Naive B cell (primary cell): Measurements from ENCODE around the gene EIF4ENIF1. TPM values are rescaled to one million over a fixed set of nuclear protein-coding genes. Genes with fewer than 3 reads are reported as not detected.
"Not testable (repeated sequence)": the region's sequence is repeated elsewhere in the genome, so short reads cannot be mapped to it uniquely, and the experiment has no call there.

Source experiments
- ATAC-seq, 2 donors: fragments of 150-1000 bp; cut with Tn5 transposase; 2 replicates each; pipeline ENCODE4 v1.10.0; 2021; ENCODE audit warnings: low read depth in 2 of 2, mild to moderate bottlenecking in 2 of 2, moderate library complexity in 2 of 2
- DNase-seq: peaks from one replicate; pipeline ENCODE4 v3.0.0; 2022
- H3K27ac Mint-ChIP-seq, 6 donors: one replicate each; pipeline ENCODE4 v1.8.0; 2020 to 2022; ENCODE audit warnings: mild to moderate bottlenecking in 6 of 6, mixed read lengths in 6 of 6, moderate library complexity in 5 of 6, inconsistent platforms in 2 of 6
- H3K27me3 Mint-ChIP-seq, 3 donors: one replicate each; pipeline ENCODE4 v1.8.0; 2021 to 2022; ENCODE audit warnings: mixed read lengths in 3 of 3, mild to moderate bottlenecking in 1 of 3
- H3K36me3 Mint-ChIP-seq, 2 donors: one replicate each; pipeline ENCODE4 v1.8.0; 2020 to 2022; ENCODE audit warnings: mixed read lengths in 2 of 2, inconsistent platforms in 1 of 2, mild to moderate bottlenecking in 1 of 2
- H3K4me1 Mint-ChIP-seq, 3 donors: one replicate each; pipeline ENCODE4 v1.8.0; 2020 to 2022; ENCODE audit warnings: mixed read lengths in 3 of 3, inconsistent platforms in 1 of 3, mild to moderate bottlenecking in 1 of 3, moderate library complexity in 1 of 3
- H3K4me3 Mint-ChIP-seq, 8 donors: one replicate each; pipeline ENCODE4 v1.8.0; 2020 to 2022; ENCODE audit warnings: mild to moderate bottlenecking in 8 of 8, mixed read lengths in 8 of 8, moderate library complexity in 8 of 8, inconsistent platforms in 2 of 8
- H3K9me3 Mint-ChIP-seq, 7 donors: one replicate each; pipeline ENCODE4 v1.8.0; 2020 to 2022; ENCODE audit warnings: mixed read lengths in 7 of 7, mild to moderate bottlenecking in 5 of 7, inconsistent platforms in 2 of 7, moderate library complexity in 1 of 7
- polyA plus RNA-seq, 6 donors: library from polyadenylated mRNA; unstranded; fragments of 300-500 nt; fragmentation: Illumina TruSeq; gene quantifications; one replicate each; pipeline ENCODE4 v1.2.3, GENCODE V29; 2021; ENCODE audit warnings: low read depth in 6 of 6

EIF4ENIF1 gene, protein sequence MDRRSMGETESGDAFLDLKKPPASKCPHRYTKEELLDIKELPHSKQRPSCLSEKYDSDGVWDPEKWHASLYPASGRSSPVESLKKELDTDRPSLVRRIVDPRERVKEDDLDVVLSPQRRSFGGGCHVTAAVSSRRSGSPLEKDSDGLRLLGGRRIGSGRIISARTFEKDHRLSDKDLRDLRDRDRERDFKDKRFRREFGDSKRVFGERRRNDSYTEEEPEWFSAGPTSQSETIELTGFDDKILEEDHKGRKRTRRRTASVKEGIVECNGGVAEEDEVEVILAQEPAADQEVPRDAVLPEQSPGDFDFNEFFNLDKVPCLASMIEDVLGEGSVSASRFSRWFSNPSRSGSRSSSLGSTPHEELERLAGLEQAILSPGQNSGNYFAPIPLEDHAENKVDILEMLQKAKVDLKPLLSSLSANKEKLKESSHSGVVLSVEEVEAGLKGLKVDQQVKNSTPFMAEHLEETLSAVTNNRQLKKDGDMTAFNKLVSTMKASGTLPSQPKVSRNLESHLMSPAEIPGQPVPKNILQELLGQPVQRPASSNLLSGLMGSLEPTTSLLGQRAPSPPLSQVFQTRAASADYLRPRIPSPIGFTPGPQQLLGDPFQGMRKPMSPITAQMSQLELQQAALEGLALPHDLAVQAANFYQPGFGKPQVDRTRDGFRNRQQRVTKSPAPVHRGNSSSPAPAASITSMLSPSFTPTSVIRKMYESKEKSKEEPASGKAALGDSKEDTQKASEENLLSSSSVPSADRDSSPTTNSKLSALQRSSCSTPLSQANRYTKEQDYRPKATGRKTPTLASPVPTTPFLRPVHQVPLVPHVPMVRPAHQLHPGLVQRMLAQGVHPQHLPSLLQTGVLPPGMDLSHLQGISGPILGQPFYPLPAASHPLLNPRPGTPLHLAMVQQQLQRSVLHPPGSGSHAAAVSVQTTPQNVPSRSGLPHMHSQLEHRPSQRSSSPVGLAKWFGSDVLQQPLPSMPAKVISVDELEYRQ
- polyA plus RNA-seq, result 10 to 100 TPM in 4 of 6 donors, 1 to 10 TPM in 2; 5.8 to 17.3 (median 12.2) TPM

- no peaks in the 10 kb centered on the region for H3K36me3 Mint-ChIP-seq
- H3K27me3 Mint-ChIP-seq, result no peaks in the 10 kb centered on the region
- H3K4me1 Mint-ChIP-seq, result peaks cover 16 to 36% (median 22%) of the 10 kb centered on the region in 3 donors
- H3K4me3 Mint-ChIP-seq, result peak within 1 kb of the TSS; percentile 88 to 97 (median 94)
- H3K9me3 Mint-ChIP-seq, result no peaks in the 10 kb centered on the region
- peak within 1 kb of the TSS; percentile 96 to 100 (median 98) for H3K27ac Mint-ChIP-seq
- DNase-seq (peak; percentile 86), ATAC-seq (peak; percentile 58 to 62)
Measured at GRCh38 chr22:31489632-31490495, at the start of gene EIF4ENIF1. Gene EIF4ENIF1, minus strand, starts transcription at chr22:31489842. Its CDS starts 1,124 bp downstream, at chr22:31488718.

- no peak for DNase-seq
- H3K36me3 Mint-ChIP-seq, result peaks cover 10 to 11% of the 10 kb centered on the region in 2 donors
- no peaks in the 10 kb centered on the region for H3K27me3 Mint-ChIP-seq
- H3K4me3 Mint-ChIP-seq, result no peak overlapping the region
- no peaks in the 10 kb centered on the region for H3K9me3 Mint-ChIP-seq
- no peak for ATAC-seq
- H3K4me1 Mint-ChIP-seq, result no peaks in the 10 kb centered on the region
- H3K27ac Mint-ChIP-seq, result peak overlapping the region in 5 of 6 donors; percentile 6 to 45 (median 12)
Measured at GRCh38 chr22:31538815-31539214, 49.2 kb upstream of the EIF4ENIF1 start.

GRCh38 chr22:31537019-31537535 is 47.4 kb upstream of the EIF4ENIF1 start:
- DNase-seq, result no peak
- no peaks in the 10 kb centered on the region for H3K27me3 Mint-ChIP-seq
- H3K36me3 Mint-ChIP-seq, result peaks cover 10 to 11% of the 10 kb centered on the region in 2 donors
- H3K27ac Mint-ChIP-seq, result no peak overlapping the region
- H3K4me1 Mint-ChIP-seq, result peaks cover 0 to 7% (median 0%) of the 10 kb centered on the region in 3 donors
- ATAC-seq, result no peak
- no peaks in the 10 kb centered on the region for H3K9me3 Mint-ChIP-seq
- H3K4me3 Mint-ChIP-seq, result no peak overlapping the region

DNA sequence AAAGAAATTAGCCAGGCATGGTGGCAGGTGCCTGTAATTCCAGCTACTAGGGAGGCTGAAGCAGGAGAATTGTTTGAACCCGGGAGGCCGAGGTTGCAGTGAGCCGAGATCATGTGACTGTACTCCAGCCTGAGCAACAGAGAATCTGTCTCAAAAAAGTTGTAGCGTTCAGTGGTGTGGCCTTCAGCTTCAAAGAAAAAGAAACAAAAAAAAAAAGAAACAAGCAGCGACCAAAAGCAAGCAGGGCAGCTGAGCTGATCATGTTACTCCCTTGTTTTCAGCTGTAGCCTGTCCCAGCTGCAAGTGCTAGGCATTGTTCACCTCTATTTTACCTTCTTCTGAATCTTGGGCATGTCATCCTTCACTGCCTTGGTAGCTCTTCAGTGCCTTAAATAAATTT is 43.7 kb upstream of the EIF4ENIF1 start:
- Mint-ChIP-seq H3K4me3 (no peak overlapping the region), H3K9me3 (no peaks in the 10 kb centered on the region), H3K27ac (peak overlapping the region in 3 of 6 donors; percentile 34 to 64 (median 47)), H3K27me3 (no peaks in the 10 kb centered on the region), H3K4me1 (peaks cover 0 to 8% (median 0%) of the 10 kb centered on the region in 3 donors), H3K36me3 (no peaks in the 10 kb centered on the region)
- ATAC-seq (no peak), DNase-seq (no peak)

DNA sequence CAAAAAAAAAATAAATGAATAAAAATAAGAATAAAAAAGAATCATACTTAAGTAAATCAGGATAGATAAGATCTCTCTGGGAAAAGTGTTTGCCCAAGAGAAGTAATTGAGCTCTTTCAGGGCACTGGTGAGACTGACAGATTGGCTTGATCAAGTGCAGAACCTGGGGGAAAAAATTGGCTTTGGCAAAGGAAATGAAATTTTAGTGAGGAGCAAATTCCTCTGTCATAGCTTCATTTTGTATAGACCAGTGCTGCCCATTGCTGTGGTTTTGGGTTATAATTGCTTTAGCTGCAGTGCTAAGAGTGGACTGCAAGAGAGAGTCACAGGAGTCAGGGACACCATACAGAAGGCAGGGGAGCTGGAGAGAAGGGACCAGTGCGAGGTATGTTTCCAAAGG is 42.4 kb upstream of the EIF4ENIF1 start:
- ATAC-seq (no peak), DNase-seq (no peak)
- Mint-ChIP-seq H3K9me3 (no peaks in the 10 kb centered on the region), H3K27ac (peak overlapping the region in 3 of 6 donors; percentile 12 to 82 (median 51)), H3K27me3 (no peaks in the 10 kb centered on the region), H3K4me1 (peaks cover 0 to 8% (median 0%) of the 10 kb centered on the region in 3 donors), H3K36me3 (no peaks in the 10 kb centered on the region), H3K4me3 (no peak overlapping the region)

- Mint-ChIP-seq H3K4me3 (no peak overlapping the region), H3K4me1 (peaks cover 0 to 13% (median 5%) of the 10 kb centered on the region in 3 donors), H3K9me3 (no peaks in the 10 kb centered on the region), H3K27ac (peak overlapping the region in 1 of 6 donors; percentile 65), H3K27me3 (no peaks in the 10 kb centered on the region), H3K36me3 (peaks cover 0 to 4% of the 10 kb centered on the region in 2 donors)
- ATAC-seq, result no peak
- DNase-seq, result no peak
Measured at GRCh38 chr22:31530823-31531195, 41.2 kb upstream of the EIF4ENIF1 start.

DNA sequence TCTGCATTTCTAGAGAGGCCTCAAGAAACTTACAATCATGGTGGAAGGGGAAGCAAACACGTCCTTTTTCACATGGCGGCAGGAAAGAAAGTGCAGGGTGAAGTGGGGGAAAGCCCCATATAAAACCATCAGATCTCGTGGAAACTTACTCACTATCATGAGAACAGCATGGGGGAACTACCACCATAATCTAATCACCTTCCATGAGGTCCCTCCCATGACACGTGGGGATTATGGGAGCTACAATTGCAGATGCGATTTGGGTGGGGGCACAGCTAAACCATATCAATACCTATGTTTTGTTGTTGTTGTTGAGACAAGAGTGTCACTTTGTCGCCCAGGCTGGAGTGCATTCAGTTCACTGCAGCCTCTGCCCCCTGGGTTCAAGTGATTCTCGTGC is 36.6 kb upstream of the EIF4ENIF1 start:
- no peaks in the 10 kb centered on the region for H3K9me3 Mint-ChIP-seq
- DNase-seq, result peak; percentile 11
- peaks cover 5 to 13% (median 6%) of the 10 kb centered on the region in 3 donors for H3K4me1 Mint-ChIP-seq
- H3K27me3 Mint-ChIP-seq, result no peaks in the 10 kb centered on the region
- H3K27ac Mint-ChIP-seq, result peak overlapping the region in 2 of 6 donors; percentile 20 to 68
- peaks cover 0 to 5% of the 10 kb centered on the region in 2 donors for H3K36me3 Mint-ChIP-seq
- no peak overlapping the region for H3K4me3 Mint-ChIP-seq
- ATAC-seq, result peak; percentile 51 to 59

DNA sequence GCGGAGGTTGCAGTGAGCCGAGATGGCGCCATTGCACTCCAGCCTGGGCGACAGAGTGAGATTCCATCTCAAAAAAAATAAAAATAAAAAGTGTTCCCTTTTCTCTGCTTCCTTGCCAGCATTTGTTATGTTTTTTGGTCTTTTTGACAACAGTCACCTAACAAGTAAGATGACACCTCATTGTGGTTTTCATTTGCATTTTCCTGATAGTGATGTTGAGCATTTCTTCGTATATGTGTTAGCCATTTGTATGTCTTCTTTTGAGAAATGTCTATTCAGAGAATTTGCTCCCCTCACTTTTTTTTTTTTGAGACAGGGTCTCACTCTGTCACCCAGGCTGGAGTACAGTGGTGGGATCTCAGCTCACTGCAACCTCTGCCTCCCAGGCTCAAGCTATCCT is 34.5 kb upstream of the EIF4ENIF1 start:
- ATAC-seq, H3K36me3 Mint-ChIP-seq, H3K27ac Mint-ChIP-seq, DNase-seq, H3K9me3 Mint-ChIP-seq, H3K27me3 Mint-ChIP-seq, H3K4me3 Mint-ChIP-seq: not testable (repeated sequence)
- H3K4me1 Mint-ChIP-seq, result peaks cover 5 to 13% (median 6%) of the 10 kb centered on the region in 3 donors

GRCh38 chr22:31520051-31520450 is 30.4 kb upstream of the EIF4ENIF1 start:
- ATAC-seq (no peak), DNase-seq (no peak)
- Mint-ChIP-seq H3K4me3 (no peak overlapping the region), H3K36me3 (peaks cover 0 to 6% of the 10 kb centered on the region in 2 donors), H3K4me1 (peaks cover 5 to 13% (median 7%) of the 10 kb centered on the region in 3 donors), H3K27ac (no peak overlapping the region), H3K27me3 (no peaks in the 10 kb centered on the region), H3K9me3 (no peaks in the 10 kb centered on the region)

DNA sequence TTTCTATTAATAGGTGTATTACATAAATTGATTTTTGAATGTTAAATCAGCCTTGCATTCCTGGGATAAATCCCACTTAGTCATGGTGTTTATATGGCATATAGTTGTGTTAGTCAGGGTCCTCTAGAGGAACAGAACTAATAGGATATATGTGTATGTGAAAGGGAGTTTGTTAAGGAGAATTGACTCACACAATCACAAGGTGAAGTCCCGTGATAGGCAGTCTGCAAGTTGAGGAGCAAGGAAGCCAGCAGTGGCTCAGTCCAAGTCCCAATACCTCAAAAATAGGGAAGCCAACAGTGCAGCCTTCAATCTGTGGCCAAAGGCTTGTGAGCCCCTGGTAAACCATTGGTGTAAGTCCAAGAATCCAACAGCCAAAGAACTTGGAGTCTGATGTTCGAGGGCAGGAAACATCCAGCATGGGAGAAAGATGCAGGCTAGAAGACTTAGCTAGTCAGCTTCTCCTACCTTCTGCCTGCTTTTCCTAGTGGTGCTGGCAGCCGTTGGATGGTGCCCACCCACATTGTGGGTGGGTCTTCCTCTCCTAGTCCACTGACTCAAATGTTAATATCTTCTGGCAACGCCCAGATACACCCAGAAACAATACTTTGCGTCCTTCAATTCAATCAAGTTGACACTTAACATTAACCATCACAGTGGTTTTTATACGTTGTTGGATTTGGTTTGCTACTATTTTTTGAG is 19.6 kb upstream of the EIF4ENIF1 start:
- ATAC-seq (no peak), DNase-seq (no peak)
- Mint-ChIP-seq H3K4me3 (no peak overlapping the region), H3K36me3 (peaks cover 10 to 11% of the 10 kb centered on the region in 2 donors), H3K27me3 (no peaks in the 10 kb centered on the region), H3K4me1 (peaks cover 0 to 14% (median 3%) of the 10 kb centered on the region in 3 donors), H3K9me3 (peaks cover 0 to 4% (median 0%) of the 10 kb centered on the region in 7 donors), H3K27ac (peak overlapping the region in 2 of 6 donors; percentile 29 to 47)

GRCh38 chr22:31508536-31508935 is 18.9 kb upstream of the EIF4ENIF1 start:
- H3K4me3 Mint-ChIP-seq, result no peak overlapping the region
- H3K36me3 Mint-ChIP-seq, result peaks cover 8 to 11% of the 10 kb centered on the region in 2 donors
- peak overlapping the region in 3 of 6 donors; percentile 8 to 64 (median 30) for H3K27ac Mint-ChIP-seq
- H3K4me1 Mint-ChIP-seq, result peaks cover 0 to 14% (median 3%) of the 10 kb centered on the region in 3 donors
- no peak for DNase-seq
- H3K9me3 Mint-ChIP-seq, result peaks cover 0 to 4% (median 0%) of the 10 kb centered on the region in 7 donors
- no peaks in the 10 kb centered on the region for H3K27me3 Mint-ChIP-seq
- no peak for ATAC-seq

DNA sequence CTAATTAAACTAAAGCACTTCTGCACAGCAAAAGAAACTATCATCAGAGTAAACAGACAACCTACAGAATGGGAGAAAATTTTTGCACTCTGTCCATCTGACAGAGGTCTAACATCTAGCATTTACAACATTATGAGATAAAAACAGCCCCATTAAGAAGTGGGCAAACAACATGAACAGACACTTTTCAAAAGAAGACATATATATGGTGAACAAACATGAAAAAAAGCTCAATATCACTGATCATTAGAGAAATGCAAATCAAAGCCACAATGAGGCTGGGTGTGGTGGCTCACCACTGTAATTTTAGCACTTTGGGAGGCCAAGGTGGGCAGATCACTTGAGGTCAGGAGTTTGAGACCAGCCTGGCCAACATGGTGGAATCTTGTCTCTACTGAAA is 17.9 kb upstream of the EIF4ENIF1 start:
- H3K9me3 Mint-ChIP-seq, DNase-seq, H3K27me3 Mint-ChIP-seq, ATAC-seq, H3K4me3 Mint-ChIP-seq: not testable (repeated sequence)
- Mint-ChIP-seq H3K4me1 (peaks cover 0 to 14% (median 3%) of the 10 kb centered on the region in 3 donors), H3K36me3 (peaks cover 8 to 11% of the 10 kb centered on the region in 2 donors), H3K27ac (peak overlapping the region in 2 of 6 donors; percentile 3 to 49)
